K562 (cell line): ENCODE results near the gene SLC26A11. TPM values are rescaled to one million over a fixed set of nuclear protein-coding genes. Genes with fewer than 3 reads are reported as not detected.

Source experiments
- KDM5B ChIP-seq: fragments of 200-600 bp; sonication (generic); IDR thresholded peaks from 2 replicates; pipeline ENCODE4 v1.6.1; 2012; ENCODE audit warnings: low read depth, mild to moderate bottlenecking, moderate library complexity, low read length, control low read depth, inconsistent platforms; ENCODE audit not compliant: insufficient replicate concordance
- NR4A1 ChIP-seq, 2 experiments: fragments of 250-450 bp in 1 of 2; fragments of 450-650 bp in 1 of 2; sonication (Bioruptor Pico) in 1 of 2; IDR thresholded peaks; 2 replicates each; pipeline versions ENCODE4 v1.4.0 to v1.6.1; 2016 to 2020; ENCODE audit warnings: mild to moderate bottlenecking in 2 of 2, missing compliant biosample characterization in 1 of 2, missing genetic modification characterization in 1 of 2, moderate library complexity in 1 of 2
- SMAD2 ChIP-seq: fragments of 150-350 bp; IDR thresholded peaks from 2 replicates; pipeline ENCODE4 v1.6.1; 2014; ENCODE audit warnings: low read depth, mild to moderate bottlenecking, low read length
- SMARCC2 ChIP-seq: fragments of 450-650 bp; IDR thresholded peaks from 2 replicates; pipeline ENCODE4 v1.6.1; 2017; ENCODE audit warnings: antibody characterized with exemption, moderate library complexity, mild to moderate bottlenecking, low read depth
- TSC22D4 ChIP-seq: fragments of 450-650 bp; IDR thresholded peaks from 2 replicates; pipeline ENCODE4 v1.6.1; 2016; ENCODE audit warnings: missing genetic modification characterization, missing biosample characterization, control low read depth
- polyA plus RNA-seq, 8 experiments: library from polyadenylated mRNA; depleted of rRNA in 4 of 8; stranded (reverse) in 5 of 8; unstranded in 3 of 8; fragments of >200 nt; fragmentation: Nextera tagmentation in 2 of 8; fragmentation: Illumina TruSeq in 1 of 8; extraction: Ambion mirVana in 2 of 8; extraction: Trizol in 1 of 8; gene quantifications; 2 replicates each; pipeline versions ENCODE4 v1.2.1 to v1.2.3, GENCODE V29; 2011 to 2014; ENCODE audit warnings: inconsistent platforms in 1 of 8, missing spikeins in 1 of 8
- total RNA-seq, 7 experiments: library from RNA; depleted of rRNA in 6 of 7; stranded (reverse); fragments of >200 nt in 6 of 7; fragmentation: Illumina TruSeq in 2 of 7; extraction: Trizol in 2 of 7; gene quantifications; 2 replicates each; pipeline versions ENCODE4 v1.2.1 to v1.2.3, GENCODE V29; 2011 to 2021; ENCODE audit warnings: low replicate concordance in 1 of 7
- TF ChIP-seq, protein P1 (sequence below): fragments of 450-650 bp; IDR thresholded peaks from 2 replicates; pipeline ENCODE4 v1.6.1; 2016; ENCODE audit warnings: antibody characterized with exemption
- TF ChIP-seq, protein P2 (sequence below): fragments of 250-450 bp; sonication (Bioruptor Pico); IDR thresholded peaks from 2 replicates; pipeline ENCODE4 v1.4.0; 2020

The SLC26A11 gene
- total and polyA plus RNA-seq, 9 of the 15 experiments (the other 6 are each of a cell fraction or from before 2014, with no cell fraction given), result 0.06 to 3.1 (median 1.2) TPM; not detected in 1

DNA sequence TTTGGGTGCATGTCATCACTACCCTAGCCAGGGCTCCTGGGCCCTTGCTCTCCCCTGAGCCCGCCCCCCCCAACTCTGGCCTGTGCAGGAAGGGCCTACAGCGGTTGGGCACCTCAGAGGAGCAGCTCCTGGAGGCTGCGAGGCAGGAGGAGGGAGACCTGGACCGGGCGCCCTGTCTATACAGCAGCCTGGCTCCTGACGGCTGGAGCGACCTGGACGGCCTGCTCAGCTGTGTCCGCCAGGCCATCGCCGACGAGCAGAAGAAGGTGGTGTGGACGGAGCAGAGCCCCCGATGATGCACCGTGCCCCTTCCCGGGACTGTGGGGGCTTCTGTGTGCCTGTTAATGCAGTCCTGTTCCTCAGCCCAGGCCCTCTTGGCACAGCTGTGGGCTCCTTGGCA is 12.2 kb upstream of the SLC26A11 start (continued):
- TF ChIP-seq, protein P1, sequence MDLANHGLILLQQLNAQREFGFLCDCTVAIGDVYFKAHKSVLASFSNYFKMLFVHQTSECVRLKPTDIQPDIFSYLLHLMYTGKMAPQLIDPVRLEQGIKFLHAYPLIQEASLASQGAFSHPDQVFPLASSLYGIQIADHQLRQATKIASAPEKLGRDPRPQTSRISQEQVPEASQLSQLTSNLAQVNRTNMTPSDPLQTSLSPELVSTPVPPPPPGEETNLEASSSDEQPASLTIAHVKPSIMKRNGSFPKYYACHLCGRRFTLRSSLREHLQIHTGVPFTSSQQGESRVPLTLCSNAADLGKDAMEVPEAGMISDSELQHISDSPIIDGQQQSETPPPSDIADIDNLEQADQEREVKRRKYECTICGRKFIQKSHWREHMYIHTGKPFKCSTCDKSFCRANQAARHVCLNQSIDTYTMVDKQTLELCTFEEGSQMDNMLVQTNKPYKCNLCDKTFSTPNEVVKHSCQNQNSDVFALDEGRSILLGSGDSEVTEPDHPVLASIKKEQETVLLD, result no peak
- TF ChIP-seq, protein P2, sequence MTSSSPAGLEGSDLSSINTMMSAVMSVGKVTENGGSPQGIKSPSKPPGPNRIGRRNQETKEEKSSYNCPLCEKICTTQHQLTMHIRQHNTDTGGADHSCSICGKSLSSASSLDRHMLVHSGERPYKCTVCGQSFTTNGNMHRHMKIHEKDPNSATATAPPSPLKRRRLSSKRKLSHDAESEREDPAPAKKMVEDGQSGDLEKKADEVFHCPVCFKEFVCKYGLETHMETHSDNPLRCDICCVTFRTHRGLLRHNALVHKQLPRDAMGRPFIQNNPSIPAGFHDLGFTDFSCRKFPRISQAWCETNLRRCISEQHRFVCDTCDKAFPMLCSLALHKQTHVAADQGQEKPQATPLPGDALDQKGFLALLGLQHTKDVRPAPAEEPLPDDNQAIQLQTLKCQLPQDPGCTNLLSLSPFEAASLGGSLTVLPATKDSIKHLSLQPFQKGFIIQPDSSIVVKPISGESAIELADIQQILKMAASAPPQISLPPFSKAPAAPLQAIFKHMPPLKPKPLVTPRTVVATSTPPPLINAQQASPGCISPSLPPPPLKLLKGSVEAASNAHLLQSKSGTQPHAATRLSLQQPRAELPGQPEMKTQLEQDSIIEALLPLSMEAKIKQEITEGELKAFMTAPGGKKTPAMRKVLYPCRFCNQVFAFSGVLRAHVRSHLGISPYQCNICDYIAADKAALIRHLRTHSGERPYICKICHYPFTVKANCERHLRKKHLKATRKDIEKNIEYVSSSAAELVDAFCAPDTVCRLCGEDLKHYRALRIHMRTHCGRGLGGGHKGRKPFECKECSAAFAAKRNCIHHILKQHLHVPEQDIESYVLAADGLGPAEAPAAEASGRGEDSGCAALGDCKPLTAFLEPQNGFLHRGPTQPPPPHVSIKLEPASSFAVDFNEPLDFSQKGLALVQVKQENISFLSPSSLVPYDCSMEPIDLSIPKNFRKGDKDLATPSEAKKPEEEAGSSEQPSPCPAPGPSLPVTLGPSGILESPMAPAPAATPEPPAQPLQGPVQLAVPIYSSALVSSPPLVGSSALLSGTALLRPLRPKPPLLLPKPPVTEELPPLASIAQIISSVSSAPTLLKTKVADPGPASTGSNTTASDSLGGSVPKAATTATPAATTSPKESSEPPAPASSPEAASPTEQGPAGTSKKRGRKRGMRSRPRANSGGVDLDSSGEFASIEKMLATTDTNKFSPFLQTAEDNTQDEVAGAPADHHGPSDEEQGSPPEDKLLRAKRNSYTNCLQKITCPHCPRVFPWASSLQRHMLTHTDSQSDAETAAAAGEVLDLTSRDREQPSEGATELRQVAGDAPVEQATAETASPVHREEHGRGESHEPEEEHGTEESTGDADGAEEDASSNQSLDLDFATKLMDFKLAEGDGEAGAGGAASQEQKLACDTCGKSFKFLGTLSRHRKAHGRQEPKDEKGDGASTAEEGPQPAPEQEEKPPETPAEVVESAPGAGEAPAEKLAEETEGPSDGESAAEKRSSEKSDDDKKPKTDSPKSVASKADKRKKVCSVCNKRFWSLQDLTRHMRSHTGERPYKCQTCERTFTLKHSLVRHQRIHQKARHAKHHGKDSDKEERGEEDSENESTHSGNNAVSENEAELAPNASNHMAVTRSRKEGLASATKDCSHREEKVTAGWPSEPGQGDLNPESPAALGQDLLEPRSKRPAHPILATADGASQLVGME, result no peak
- TF ChIP-seq NR4A1 (CRISPR knock-in tag; IDR thresholded peaks at IDR 0.05) (no peak), NR4A1 (tag; IDR thresholded peaks at IDR 0.05) (no peak), KDM5B (no peak), SMAD2 (no peak), SMARCC2 (no peak), TSC22D4 (tag) (no peak)
- TF ChIP-seq, all 486 proteins: peak for 0
